ENCODE results near the gene ZNF319.

- no peak for TF ChIP-seq CTCF (IDR thresholded peaks at IDR 0.05; ENCODE audit: insufficient read depth, low read depth, low read length)
- TF ChIP-seq EZH2 (IDR thresholded peaks at IDR 0.05; ENCODE audit: insufficient read depth, low read length): no peak
Observed at GRCh38 chr16:58042886-58043515, 42.5 kb upstream of the ZNF319 start.

Data from astrocyte (in vitro differentiated cells and primary cell).